NCI-H748 (cell line): ENCODE measurements around the gene NBEAL2.
"Not testable (repeated sequence)": the region's sequence is repeated elsewhere in the genome, so short reads cannot be mapped to it uniquely, and the experiment has no call there.

Source experiments
- DNase-seq: peaks from one replicate; lab custom pipeline; 2025; ENCODE audit not compliant: unreplicated experiment; lab: John Stamatoyannopoulos, UW

Gene NBEAL2

GRCh38 chr3:46962990-46963389, 16.5 kb upstream of the NBEAL2 start:
- no peak for DNase-seq

GRCh38 chr3:46964038-46964590, 15.4 kb upstream of the NBEAL2 start:
- not testable (repeated sequence) for DNase-seq

- DNase-seq = no peak
These were observed 14.3 kb upstream of the NBEAL2 start for GRCh38 chr3:46965151-46965550.

GRCh38 chr3:46966811-46967210, 12.7 kb upstream of the NBEAL2 start:
- DNase-seq = no peak

GRCh38 chr3:46968783-46969428, 10.6 kb upstream of the NBEAL2 start:
- no peak for DNase-seq

- no peak for DNase-seq
These were observed 8.9 kb upstream of the NBEAL2 start for GRCh38 chr3:46970391-46971091.

- DNase-seq = no peak
These were observed 8.3 kb upstream of the NBEAL2 start for GRCh38 chr3:46971151-46971550.

- no peak for DNase-seq
These were observed 7.7 kb upstream of the NBEAL2 start for GRCh38 chr3:46971742-46972141.

- no peak for DNase-seq
These were observed 7.1 kb upstream of the NBEAL2 start for GRCh38 chr3:46972396-46972795.

GRCh38 chr3:46974421-46975171, 4.9 kb upstream of the NBEAL2 start:
- DNase-seq = no peak

GRCh38 chr3:46976326-46977190, 2.9 kb upstream of the NBEAL2 start, which contains the start of gene CCDC12:
Gene CCDC12, minus strand, starts transcription at chr3:46976745. Its CDS starts 13 bp downstream, at chr3:46976732.
- DNase-seq = peak; percentile 95

- DNase-seq = no peak
These were observed 1.7 kb upstream of the NBEAL2 start for GRCh38 chr3:46977811-46978195.

GRCh38 chr3:46978381-46978780, 1.1 kb upstream of the NBEAL2 start:
- DNase-seq = no peak

GRCh38 chr3:46979958-46980497, 562 bp downstream of the NBEAL2 start:
- DNase-seq = peak; percentile 51

GRCh38 chr3:46981932-46982471, 2.5 kb downstream of the NBEAL2 start:
- DNase-seq = peak; percentile 15

- no peak for DNase-seq
These were observed 3.1 kb downstream of the NBEAL2 start for GRCh38 chr3:46982546-46982945.

- no peak for DNase-seq
These were observed 5.4 kb downstream of the NBEAL2 start for GRCh38 chr3:46984591-46985459.

GRCh38 chr3:46985588-46985987, 6.1 kb downstream of the NBEAL2 start:
- DNase-seq = no peak

GRCh38 chr3:46986055-46986730, 6.7 kb downstream of the NBEAL2 start:
- no peak for DNase-seq
